ENCODE data around the gene GART. TPM values are rescaled to one million over a fixed set of nuclear protein-coding genes. Genes with fewer than 3 reads are reported as not detected.

Gene GART
- total RNA-seq, 2 experiments from 2014 or later = 104 to 198 TPM

- no peak overlapping the region for H2AFZ ChIP-seq (ENCODE audit: low read length)
- intact Hi-C loops (cut with micrococcal nuclease; ENCODE audit: unreplicated experiment) = loop anchor here (5.0 kb wide), 1 partner anchor 50 kb away; the partner anchor contains the start of genes GART and SON
- CTCF ChIA-PET (ENCODE audit: unreplicated experiment) = no interaction called here
Measured at GRCh38 chr21:33492571-33492970, 49.3 kb downstream of the GART start.

DNA sequence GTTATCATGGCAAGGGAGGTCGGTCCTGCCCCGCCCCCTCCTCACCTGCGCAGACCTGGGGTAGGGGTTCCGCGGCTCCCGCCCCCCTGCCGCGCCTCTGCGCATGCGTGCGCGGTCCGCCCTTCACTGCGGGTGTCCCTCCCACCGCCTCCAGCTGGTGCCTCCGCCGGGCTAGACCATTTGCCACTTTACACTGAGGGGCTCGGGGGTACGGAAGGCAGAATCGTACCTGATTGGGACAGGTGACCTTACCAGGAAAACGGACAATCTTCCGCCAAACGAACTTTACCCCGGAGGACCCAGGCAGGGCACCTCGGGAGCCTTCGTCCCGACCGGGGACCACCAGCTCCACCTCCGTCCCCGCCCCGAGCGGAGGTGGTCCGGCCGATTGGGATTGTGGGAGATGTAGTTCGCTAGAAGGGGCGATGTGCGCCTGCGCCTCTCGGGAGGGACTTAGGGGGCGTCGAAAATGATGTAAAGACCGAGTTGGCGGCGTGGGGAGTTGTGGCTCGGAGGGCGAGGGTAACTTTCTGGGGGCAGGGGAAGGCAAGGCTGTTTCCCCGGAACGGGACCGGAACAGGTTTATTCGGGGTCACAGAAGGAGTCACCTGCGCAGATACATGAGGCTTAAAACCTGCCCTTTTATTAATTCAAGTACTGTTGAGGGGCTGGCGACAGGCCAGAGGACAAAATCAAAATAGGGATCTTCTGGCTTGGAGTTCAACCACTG, 50.4 kb downstream of the GART start, which contains the start of gene DNAJC28:
Gene DNAJC28 (minus strand): TSS at position 344 of the 730 bp plus-strand sequence. CDS start 2,323 bp downstream, outside the sequence.
- intact Hi-C loops (cut with micrococcal nuclease; ENCODE audit: unreplicated experiment) = loop anchor here (5.0 kb wide), 1 partner anchor 51 kb away; the partner anchor contains the start of genes GART and SON
- BruUV-seq (replicated peaks) = no TSS peak
- Histone ChIP-seq H3K9me2 (ENCODE audit: insufficient read depth, low read length) (no peaks in the 10 kb centered on the region), H3K4me2 (ENCODE audit: low read length) (peak within 1 kb of the TSS; percentile 78), H3K4me1 (ENCODE audit: insufficient read depth, low read length, poor library complexity, severe bottlenecking) (peaks cover 11% of the 10 kb centered on the region), H2AFZ (ENCODE audit: low read length) (peak within 1 kb of the TSS; percentile 89), H3K36me3 (ENCODE audit: insufficient read depth, low read length) (no peaks in the 10 kb centered on the region), H3K79me2 (ENCODE audit: insufficient read depth, low read depth, low read length) (no peaks in the 10 kb centered on the region), H3K4me3 (ENCODE audit: low read depth, low read length, poor library complexity, severe bottlenecking) (peak within 1 kb of the TSS; percentile 72), H3K9me3 (ENCODE audit: low read length) (no peaks in the 10 kb centered on the region), H3K27ac (ENCODE audit: low read depth, low read length, poor library complexity, severe bottlenecking) (peak within 1 kb of the TSS; percentile 13), H4K20me1 (ENCODE audit: insufficient read depth, low read length) (no peaks in the 10 kb centered on the region)
- ChIA-PET POLR2A (interaction anchor here (0.6 to 4.4 kb wide), 11 partner anchors 11 to 785 kb away, joined by 3 to 43 read pairs (median 4); partner anchors contain the start of genes DONSON, SON and TMEM50B), CTCF (ENCODE audit: unreplicated experiment) (interaction anchor here (0.6 to 1.0 kb wide), 3 partner anchors 11 to 115 kb away, joined by 3 to 5 read pairs (median 3); partner anchors contain the start of genes SON and TMEM50B)
- peak; percentile 96 for DNase-seq (ENCODE audit: low spot score)
- TF ChIP-seq EZH2phosphoT487 (IDR thresholded peaks at IDR 0.05; ENCODE audit: borderline replicate concordance, low read depth, low read length) = no peak
- TF ChIP-seq, protein P1, sequence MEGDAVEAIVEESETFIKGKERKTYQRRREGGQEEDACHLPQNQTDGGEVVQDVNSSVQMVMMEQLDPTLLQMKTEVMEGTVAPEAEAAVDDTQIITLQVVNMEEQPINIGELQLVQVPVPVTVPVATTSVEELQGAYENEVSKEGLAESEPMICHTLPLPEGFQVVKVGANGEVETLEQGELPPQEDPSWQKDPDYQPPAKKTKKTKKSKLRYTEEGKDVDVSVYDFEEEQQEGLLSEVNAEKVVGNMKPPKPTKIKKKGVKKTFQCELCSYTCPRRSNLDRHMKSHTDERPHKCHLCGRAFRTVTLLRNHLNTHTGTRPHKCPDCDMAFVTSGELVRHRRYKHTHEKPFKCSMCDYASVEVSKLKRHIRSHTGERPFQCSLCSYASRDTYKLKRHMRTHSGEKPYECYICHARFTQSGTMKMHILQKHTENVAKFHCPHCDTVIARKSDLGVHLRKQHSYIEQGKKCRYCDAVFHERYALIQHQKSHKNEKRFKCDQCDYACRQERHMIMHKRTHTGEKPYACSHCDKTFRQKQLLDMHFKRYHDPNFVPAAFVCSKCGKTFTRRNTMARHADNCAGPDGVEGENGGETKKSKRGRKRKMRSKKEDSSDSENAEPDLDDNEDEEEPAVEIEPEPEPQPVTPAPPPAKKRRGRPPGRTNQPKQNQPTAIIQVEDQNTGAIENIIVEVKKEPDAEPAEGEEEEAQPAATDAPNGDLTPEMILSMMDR (conservative IDR thresholded peaks at IDR 0.05; ENCODE audit: low read length) = no peak

More at GRCh38 chr21:33492571-33492970, 49.3 kb downstream of the GART start:
- Histone ChIP-seq H3K4me1 (ENCODE audit: insufficient read depth, low read length, poor library complexity, severe bottlenecking) (peaks cover 11% of the 10 kb centered on the region), H3K4me3 (ENCODE audit: low read depth, low read length, poor library complexity, severe bottlenecking) (no peak overlapping the region), H3K4me2 (ENCODE audit: low read length) (no peak overlapping the region), H3K9me2 (ENCODE audit: insufficient read depth, low read length) (no peaks in the 10 kb centered on the region), H3K79me2 (ENCODE audit: insufficient read depth, low read depth, low read length) (no peaks in the 10 kb centered on the region), H3K27ac (ENCODE audit: low read depth, low read length, poor library complexity, severe bottlenecking) (no peak overlapping the region), H3K36me3 (ENCODE audit: insufficient read depth, low read length) (no peaks in the 10 kb centered on the region), H3K9me3 (ENCODE audit: low read length) (no peaks in the 10 kb centered on the region), H4K20me1 (ENCODE audit: insufficient read depth, low read length) (no peaks in the 10 kb centered on the region)
- BruUV-seq (replicated peaks) = no TSS peak
- TF ChIP-seq EZH2phosphoT487 (IDR thresholded peaks at IDR 0.05; ENCODE audit: borderline replicate concordance, low read depth, low read length) = no peak
- TF ChIP-seq, protein P1 (conservative IDR thresholded peaks at IDR 0.05; ENCODE audit: low read length) = no peak
- POLR2A ChIA-PET = interaction anchor here (0.6 to 4.4 kb wide), 5 partner anchors 12 to 717 kb away, joined by 3 to 43 read pairs (median 4); partner anchors contain the start of genes SON and TMEM50B
- no peak for DNase-seq (ENCODE audit: low spot score)

Data from OCI-LY7 (cell line).